GM23338 (cell line): ENCODE measurements around the gene EPHA6. TPM values are rescaled to one million over a fixed set of nuclear protein-coding genes. Genes with fewer than 3 reads are reported as not detected.

Source experiments
- ATAC-seq: fragments of 200-7000 bp; cut with Tn5 transposase; 3 replicates; pipeline ENCODE4 v1.9.1; 2020
- DNase-seq: peaks from one replicate; pipeline ENCODE4 v3.0.0-alpha.2; 2015; ENCODE audit warnings: low spot score
- H2AFZ ChIP-seq: fragments of 200-600 bp; sonication (generic); 2 replicates; pipeline ENCODE4 v1.8.0; 2016; ENCODE audit warnings: antibody characterized with exemption, mild to moderate bottlenecking, moderate library complexity
- H3F3A ChIP-seq: fragments of 200-600 bp; sonication (generic); replicated peaks from 2 replicates; pipeline ENCODE4 v1.8.0; 2017; ENCODE audit warnings: antibody characterized with exemption, mixed run types, low read depth
- H3K27ac ChIP-seq: fragments of 200-600 bp; sonication (generic); 2 replicates; pipeline ENCODE4 v1.6.1; 2016; ENCODE audit warnings: low read depth
- H3K27me3 ChIP-seq: fragments of 200-600 bp; sonication (generic); 2 replicates; pipeline ENCODE4 v1.8.0; 2016; ENCODE audit warnings: mild to moderate bottlenecking, mixed run types, moderate library complexity; ENCODE audit not compliant: insufficient read depth
- H3K36me3 ChIP-seq: fragments of 200-600 bp; sonication (generic); 2 replicates; pipeline ENCODE4 v1.8.0; 2016; ENCODE audit warnings: mild to moderate bottlenecking; ENCODE audit not compliant: insufficient read depth
- H3K4me1 ChIP-seq: fragments of 200-600 bp; sonication (generic); 2 replicates; pipeline ENCODE4 v1.8.0; 2016; ENCODE audit warnings: mild to moderate bottlenecking, moderate library complexity; ENCODE audit not compliant: insufficient read depth
- H3K4me2 ChIP-seq: fragments of 200-600 bp; sonication (generic); 2 replicates; pipeline ENCODE4 v1.7.1; 2017; ENCODE audit warnings: mixed run types
- H3K4me3 ChIP-seq: fragments of 200-600 bp; sonication (generic); 2 replicates; pipeline ENCODE4 v1.6.1; 2016; ENCODE audit warnings: mixed run types
- H3K79me2 ChIP-seq: fragments of 200-600 bp; sonication (generic); replicated peaks from 2 replicates; pipeline ENCODE4 v1.8.0; 2017; ENCODE audit warnings: mild to moderate bottlenecking; ENCODE audit not compliant: insufficient read depth
- H3K9me2 ChIP-seq: fragments of 200-600 bp; sonication (generic); 2 replicates; pipeline ENCODE4 v1.8.0; 2017; ENCODE audit not compliant: insufficient read depth
- H4K20me1 ChIP-seq: fragments of 200-600 bp; sonication (generic); replicated peaks from 2 replicates; pipeline ENCODE4 v1.8.0; 2017; ENCODE audit warnings: mild to moderate bottlenecking; ENCODE audit not compliant: insufficient read depth
- H3K27ac Mint-ChIP-seq: 2 replicates; pipeline ENCODE4 v1.8.0; 2020; ENCODE audit warnings: inconsistent platforms, mild to moderate bottlenecking, moderate library complexity, mixed read lengths
- H3K27me3 Mint-ChIP-seq: 3 replicates; pipeline ENCODE4 v1.8.0; 2022; ENCODE audit warnings: low read depth, mild to moderate bottlenecking, moderate library complexity, mixed read lengths, inconsistent platforms; ENCODE audit not compliant: insufficient read depth, poor library complexity
- H3K36me3 Mint-ChIP-seq: 3 replicates; pipeline ENCODE4 v1.8.0; 2021; ENCODE audit warnings: low read depth, mild to moderate bottlenecking, inconsistent platforms, moderate library complexity, mixed read lengths
- H3K4me1 Mint-ChIP-seq: 3 replicates; pipeline ENCODE4 v1.8.0; 2020; ENCODE audit warnings: mild to moderate bottlenecking, inconsistent platforms, mixed read lengths
- H3K4me3 Mint-ChIP-seq: 3 replicates; pipeline ENCODE4 v1.8.0; 2021; ENCODE audit warnings: moderate library complexity, mild to moderate bottlenecking, inconsistent platforms, mixed read lengths
- H3K9me3 Mint-ChIP-seq: 3 replicates; pipeline ENCODE4 v1.8.0; 2020; ENCODE audit warnings: moderate library complexity, mild to moderate bottlenecking, inconsistent platforms, mixed read lengths
- EZH2phosphoT487 ChIP-seq: fragments of 200-600 bp; sonication (generic); IDR thresholded peaks from one replicate; pipeline ENCODE4 v1.8.1; 2018; ENCODE audit warnings: antibody characterized with exemption; ENCODE audit not compliant: unreplicated experiment
- ZNF331 ChIP-seq: fragments of 250-450 bp; sonication (Bioruptor Pico); IDR thresholded peaks from 2 replicates; pipeline ENCODE4 v1.5.0; 2020; ENCODE audit warnings: low read depth, mild to moderate bottlenecking, moderate library complexity
- polyA plus RNA-seq: library from polyadenylated mRNA; unstranded; fragments of >200 nt; fragmentation: Nextera tagmentation; extraction: Ambion mirVana; gene quantifications from 2 replicates; pipeline ENCODE4 v1.2.1, GENCODE V29; 2016
- total RNA-seq: library from RNA; depleted of rRNA; stranded (reverse); fragments of >200 nt; shearing (Covaris generic); gene quantifications from 2 replicates; pipeline ENCODE4 v1.2.3, GENCODE V29; 2014
- TF ChIP-seq, protein P1 (sequence below): fragments of 250-450 bp; sonication (Bioruptor Pico); IDR thresholded peaks from 2 replicates; pipeline ENCODE4 v1.5.0; 2020; ENCODE audit warnings: mild to moderate bottlenecking, moderate library complexity
- TF ChIP-seq, protein P2 (sequence below), 2 experiments: fragments of 200-600 bp in 1 of 2; sonication (generic) in 1 of 2; conservative IDR thresholded peaks; 2 replicates each; pipeline versions ENCODE4 v1.5.1 to v1.6.1; 2016 to 2017; ENCODE audit warnings: antibody characterized with exemption in 2 of 2, low read depth in 2 of 2, mild to moderate bottlenecking in 2 of 2, moderate library complexity in 1 of 2

The EPHA6 gene
- total and polyA plus RNA-seq, 2 experiments from 2014 or later, result 0.37 to 2.6 TPM

DNA sequence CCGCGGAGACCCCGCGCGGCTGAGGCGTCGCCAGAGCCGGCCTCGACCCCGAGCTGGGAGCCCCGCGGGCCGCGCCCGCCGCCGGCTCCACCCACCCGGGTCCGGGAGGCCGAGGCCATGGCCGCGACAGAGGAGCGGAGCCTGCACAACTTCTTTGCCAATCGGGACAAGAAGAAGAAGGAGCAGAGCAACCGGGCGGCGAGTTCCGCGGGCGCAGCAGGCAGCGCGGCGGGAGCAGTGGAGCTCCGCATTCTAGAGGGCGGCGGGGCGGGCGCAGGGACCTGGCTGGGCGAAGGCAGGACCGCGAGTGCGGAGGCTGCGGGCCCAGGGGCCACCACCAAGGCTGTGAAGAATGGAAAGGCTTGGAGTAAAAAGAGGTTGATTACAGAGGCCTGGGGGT is 37.6 kb upstream of the EPHA6 start:
- Mint-ChIP-seq H3K36me3 (peaks cover 27% of the 10 kb centered on the region), H3K27ac (no peak overlapping the region), H3K27me3 (peaks cover 4% of the 10 kb centered on the region), H3K4me3 (no peak overlapping the region), H3K9me3 (peaks cover 38% of the 10 kb centered on the region), H3K4me1 (no peaks in the 10 kb centered on the region)
- Histone ChIP-seq H3F3A (no peaks in the 10 kb centered on the region), H2AFZ (no peak overlapping the region), H3K4me3 (no peak overlapping the region), H3K4me2 (no peak overlapping the region), H3K4me1 (no peaks in the 10 kb centered on the region), H3K27me3 (no peaks in the 10 kb centered on the region), H3K27ac (no peak overlapping the region), H3K36me3 (no peaks in the 10 kb centered on the region), H4K20me1 (no peaks in the 10 kb centered on the region), H3K9me2 (no peaks in the 10 kb centered on the region), H3K79me2 (no peaks in the 10 kb centered on the region)
- TF ChIP-seq ZNF331 (CRISPR knock-in tag), result no peak
- no peak for TF ChIP-seq EZH2phosphoT487
- DNase-seq, result no peak
- peak; percentile 69 for ATAC-seq

DNA sequence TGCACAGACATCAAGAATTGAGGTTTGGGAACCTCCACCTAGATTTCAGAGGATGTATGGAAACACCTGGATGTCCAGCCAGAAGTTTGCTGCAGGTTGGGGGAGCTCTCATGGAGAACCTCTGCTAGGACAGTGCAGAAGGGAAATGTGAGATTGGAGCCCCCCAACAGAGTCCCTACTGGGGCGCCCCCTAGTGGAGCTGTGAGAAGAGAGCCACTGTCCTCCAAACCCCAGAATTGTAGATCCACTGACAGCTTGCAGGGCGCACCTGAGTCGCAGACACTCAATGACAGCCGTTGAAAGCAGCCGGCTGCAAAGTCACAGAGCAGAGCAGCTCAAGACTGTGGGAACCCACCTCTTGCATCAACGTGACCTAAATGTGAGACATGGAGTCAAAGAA is 34.6 kb upstream of the EPHA6 start:
- H3K36me3 Mint-ChIP-seq, result peaks cover 20% of the 10 kb centered on the region
- DNase-seq (peak; percentile 54), ATAC-seq (peak; percentile 29; the same call in 1 of the 3 replicates)
- no peaks in the 10 kb centered on the region for H3K79me2 ChIP-seq
- no peaks in the 10 kb centered on the region for H3K4me1 ChIP-seq
- no peaks in the 10 kb centered on the region for H3F3A ChIP-seq
- H3K27ac ChIP-seq, result no peak overlapping the region
- no peaks in the 10 kb centered on the region for H3K27me3 ChIP-seq
- no peak overlapping the region for H3K27ac Mint-ChIP-seq
- H3K4me3 ChIP-seq, result no peak overlapping the region
- no peak overlapping the region for H2AFZ ChIP-seq
- TF ChIP-seq, protein P1, sequence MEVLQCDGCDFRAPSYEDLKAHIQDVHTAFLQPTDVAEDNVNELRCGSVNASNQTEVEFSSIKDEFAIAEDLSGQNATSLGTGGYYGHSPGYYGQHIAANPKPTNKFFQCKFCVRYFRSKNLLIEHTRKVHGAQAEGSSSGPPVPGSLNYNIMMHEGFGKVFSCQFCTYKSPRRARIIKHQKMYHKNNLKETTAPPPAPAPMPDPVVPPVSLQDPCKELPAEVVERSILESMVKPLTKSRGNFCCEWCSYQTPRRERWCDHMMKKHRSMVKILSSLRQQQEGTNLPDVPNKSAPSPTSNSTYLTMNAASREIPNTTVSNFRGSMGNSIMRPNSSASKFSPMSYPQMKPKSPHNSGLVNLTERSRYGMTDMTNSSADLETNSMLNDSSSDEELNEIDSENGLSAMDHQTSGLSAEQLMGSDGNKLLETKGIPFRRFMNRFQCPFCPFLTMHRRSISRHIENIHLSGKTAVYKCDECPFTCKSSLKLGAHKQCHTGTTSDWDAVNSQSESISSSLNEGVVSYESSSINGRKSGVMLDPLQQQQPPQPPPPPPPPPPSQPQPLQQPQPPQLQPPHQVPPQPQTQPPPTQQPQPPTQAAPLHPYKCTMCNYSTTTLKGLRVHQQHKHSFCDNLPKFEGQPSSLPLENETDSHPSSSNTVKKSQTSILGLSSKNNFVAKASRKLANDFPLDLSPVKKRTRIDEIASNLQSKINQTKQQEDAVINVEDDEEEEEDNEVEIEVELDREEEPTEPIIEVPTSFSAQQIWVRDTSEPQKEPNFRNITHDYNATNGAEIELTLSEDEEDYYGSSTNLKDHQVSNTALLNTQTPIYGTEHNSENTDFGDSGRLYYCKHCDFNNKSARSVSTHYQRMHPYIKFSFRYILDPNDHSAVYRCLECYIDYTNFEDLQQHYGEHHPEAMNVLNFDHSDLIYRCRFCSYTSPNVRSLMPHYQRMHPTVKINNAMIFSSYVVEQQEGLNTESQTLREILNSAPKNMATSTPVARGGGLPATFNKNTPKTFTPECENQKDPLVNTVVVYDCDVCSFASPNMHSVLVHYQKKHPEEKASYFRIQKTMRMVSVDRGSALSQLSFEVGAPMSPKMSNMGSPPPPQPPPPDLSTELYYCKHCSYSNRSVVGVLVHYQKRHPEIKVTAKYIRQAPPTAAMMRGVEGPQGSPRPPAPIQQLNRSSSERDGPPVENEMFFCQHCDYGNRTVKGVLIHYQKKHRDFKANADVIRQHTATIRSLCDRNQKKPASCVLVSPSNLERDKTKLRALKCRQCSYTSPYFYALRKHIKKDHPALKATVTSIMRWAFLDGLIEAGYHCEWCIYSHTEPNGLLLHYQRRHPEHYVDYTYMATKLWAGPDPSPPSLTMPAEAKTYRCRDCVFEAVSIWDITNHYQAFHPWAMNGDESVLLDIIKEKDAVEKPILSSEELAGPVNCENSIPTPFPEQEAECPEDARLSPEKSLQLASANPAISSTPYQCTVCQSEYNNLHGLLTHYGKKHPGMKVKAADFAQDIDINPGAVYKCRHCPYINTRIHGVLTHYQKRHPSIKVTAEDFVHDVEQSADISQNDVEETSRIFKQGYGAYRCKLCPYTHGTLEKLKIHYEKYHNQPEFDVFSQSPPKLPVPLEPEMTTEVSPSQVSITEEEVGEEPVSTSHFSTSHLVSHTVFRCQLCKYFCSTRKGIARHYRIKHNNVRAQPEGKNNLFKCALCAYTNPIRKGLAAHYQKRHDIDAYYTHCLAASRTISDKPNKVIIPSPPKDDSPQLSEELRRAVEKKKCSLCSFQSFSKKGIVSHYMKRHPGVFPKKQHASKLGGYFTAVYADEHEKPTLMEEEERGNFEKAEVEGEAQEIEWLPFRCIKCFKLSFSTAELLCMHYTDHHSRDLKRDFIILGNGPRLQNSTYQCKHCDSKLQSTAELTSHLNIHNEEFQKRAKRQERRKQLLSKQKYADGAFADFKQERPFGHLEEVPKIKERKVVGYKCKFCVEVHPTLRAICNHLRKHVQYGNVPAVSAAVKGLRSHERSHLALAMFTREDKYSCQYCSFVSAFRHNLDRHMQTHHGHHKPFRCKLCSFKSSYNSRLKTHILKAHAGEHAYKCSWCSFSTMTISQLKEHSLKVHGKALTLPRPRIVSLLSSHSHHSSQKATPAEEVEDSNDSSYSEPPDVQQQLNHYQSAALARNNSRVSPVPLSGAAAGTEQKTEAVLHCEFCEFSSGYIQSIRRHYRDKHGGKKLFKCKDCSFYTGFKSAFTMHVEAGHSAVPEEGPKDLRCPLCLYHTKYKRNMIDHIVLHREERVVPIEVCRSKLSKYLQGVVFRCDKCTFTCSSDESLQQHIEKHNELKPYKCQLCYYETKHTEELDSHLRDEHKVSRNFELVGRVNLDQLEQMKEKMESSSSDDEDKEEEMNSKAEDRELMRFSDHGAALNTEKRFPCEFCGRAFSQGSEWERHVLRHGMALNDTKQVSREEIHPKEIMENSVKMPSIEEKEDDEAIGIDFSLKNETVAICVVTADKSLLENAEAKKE (CRISPR knock-in tag), result no peak
- TF ChIP-seq, protein P2, sequence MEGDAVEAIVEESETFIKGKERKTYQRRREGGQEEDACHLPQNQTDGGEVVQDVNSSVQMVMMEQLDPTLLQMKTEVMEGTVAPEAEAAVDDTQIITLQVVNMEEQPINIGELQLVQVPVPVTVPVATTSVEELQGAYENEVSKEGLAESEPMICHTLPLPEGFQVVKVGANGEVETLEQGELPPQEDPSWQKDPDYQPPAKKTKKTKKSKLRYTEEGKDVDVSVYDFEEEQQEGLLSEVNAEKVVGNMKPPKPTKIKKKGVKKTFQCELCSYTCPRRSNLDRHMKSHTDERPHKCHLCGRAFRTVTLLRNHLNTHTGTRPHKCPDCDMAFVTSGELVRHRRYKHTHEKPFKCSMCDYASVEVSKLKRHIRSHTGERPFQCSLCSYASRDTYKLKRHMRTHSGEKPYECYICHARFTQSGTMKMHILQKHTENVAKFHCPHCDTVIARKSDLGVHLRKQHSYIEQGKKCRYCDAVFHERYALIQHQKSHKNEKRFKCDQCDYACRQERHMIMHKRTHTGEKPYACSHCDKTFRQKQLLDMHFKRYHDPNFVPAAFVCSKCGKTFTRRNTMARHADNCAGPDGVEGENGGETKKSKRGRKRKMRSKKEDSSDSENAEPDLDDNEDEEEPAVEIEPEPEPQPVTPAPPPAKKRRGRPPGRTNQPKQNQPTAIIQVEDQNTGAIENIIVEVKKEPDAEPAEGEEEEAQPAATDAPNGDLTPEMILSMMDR (conservative IDR thresholded peaks at IDR 0.05; ENCODE audit: low read depth in 2 of 2), result peak; percentile 66 to 68
- H3K4me2 ChIP-seq, result no peak overlapping the region
- H3K4me3 Mint-ChIP-seq, result no peak overlapping the region
- H3K4me1 Mint-ChIP-seq, result no peaks in the 10 kb centered on the region
- no peaks in the 10 kb centered on the region for H3K9me2 ChIP-seq
- peaks cover 26% of the 10 kb centered on the region for H3K9me3 Mint-ChIP-seq
- no peaks in the 10 kb centered on the region for H3K36me3 ChIP-seq
- peaks cover 4% of the 10 kb centered on the region for H3K27me3 Mint-ChIP-seq
- H4K20me1 ChIP-seq, result no peaks in the 10 kb centered on the region
